Activated effector memory CD4-positive, alpha-beta T cell treated with anti-CD3 and anti-CD28 coated beads, Interleukin-2, amount 50 U/mL, for 16 hours (primary cell): Measurements from ENCODE around the gene RANBP2.
"Not testable (repeated sequence)": the region's sequence is repeated elsewhere in the genome, so short reads cannot be mapped to it uniquely, and the experiment has no call there.

Experiments used
- DNase-seq: peaks from one replicate; pipeline ENCODE4 v3.0.0-alpha.2; 2020

RANBP2 gene

GRCh38 chr2:108719149-108720044 lies at the start of gene RANBP2:
RANBP2 (plus strand) TSS chr2:108719482; CDS start chr2:108719607, 125 bp downstream.
- DNase-seq = peak; percentile 98

DNA sequence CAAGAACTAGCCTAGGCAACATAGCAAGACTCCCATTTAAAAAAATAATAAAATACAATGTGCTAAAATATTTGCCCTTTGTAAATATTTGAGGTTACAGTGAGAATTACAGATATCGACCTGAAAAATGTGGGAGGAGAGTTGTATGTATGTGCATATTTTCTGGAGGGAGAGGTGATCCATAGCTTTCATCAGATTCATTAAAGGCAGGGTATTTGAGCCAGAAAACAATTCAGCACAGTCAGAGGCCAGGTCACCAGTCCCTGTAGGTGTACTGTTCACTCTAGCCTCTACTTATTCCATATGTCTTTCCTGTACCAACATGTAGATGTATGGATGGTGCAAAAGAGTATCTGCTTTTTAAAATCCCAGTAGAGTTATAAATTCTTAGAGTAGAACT lies 49.0 kb upstream of the RANBP2 start:
- DNase-seq = not testable (repeated sequence)

DNA sequence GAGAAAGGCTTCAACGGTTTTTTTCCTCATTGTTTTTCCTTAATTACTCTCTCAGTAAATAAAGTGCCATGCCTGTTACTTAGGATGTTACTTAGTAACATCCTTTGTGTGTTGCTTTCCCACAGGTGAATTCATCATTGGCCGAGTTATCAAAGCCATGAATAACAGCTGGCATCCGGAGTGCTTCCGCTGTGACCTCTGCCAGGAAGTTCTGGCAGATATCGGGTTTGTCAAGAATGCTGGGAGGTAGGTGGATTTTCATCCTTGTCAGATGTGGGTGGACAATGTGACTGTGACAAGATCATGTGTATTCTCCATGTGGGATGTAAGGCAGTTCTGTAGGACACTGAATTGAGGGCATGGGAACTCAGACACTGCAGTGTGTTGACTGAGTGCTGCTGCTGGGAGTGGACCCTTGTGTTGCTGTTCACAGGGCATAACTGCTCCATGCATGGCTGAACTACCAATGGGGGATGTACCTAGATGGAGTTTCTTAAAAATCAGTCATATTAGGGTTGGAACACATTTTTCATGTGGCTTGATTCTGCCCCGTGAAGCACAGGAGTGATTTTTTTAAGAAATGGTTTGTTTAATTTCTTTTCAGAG lies 47.0 kb upstream of the RANBP2 start:
- DNase-seq = not testable (repeated sequence)

- not testable (repeated sequence) for DNase-seq
These were observed 42.8 kb upstream of the RANBP2 start for GRCh38 chr2:108676522-108676921.

DNA sequence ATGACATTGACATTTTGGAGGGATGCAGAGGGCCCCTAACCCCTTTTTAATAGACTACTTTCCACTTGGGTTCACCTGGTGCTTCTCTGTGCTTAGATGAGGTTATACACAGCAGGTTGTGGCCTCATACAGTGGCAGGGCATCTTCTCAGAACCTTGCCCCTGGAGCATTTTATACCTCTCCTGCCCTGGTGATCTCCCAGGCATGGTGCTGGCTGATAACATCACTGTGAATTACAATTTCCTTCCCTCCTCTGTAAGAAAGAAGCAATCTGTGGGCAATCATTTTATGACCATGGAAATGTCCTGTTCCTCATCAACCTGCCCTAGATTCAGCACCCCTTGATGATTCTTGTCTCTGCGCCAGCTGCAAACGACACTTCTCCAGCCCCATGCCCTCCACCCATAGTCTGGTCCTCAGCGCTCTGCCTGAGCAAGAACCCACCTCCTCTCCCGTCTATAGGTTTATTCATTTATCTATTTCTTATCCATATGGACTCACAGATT lies 42.0 kb upstream of the RANBP2 start:
- not testable (repeated sequence) for DNase-seq

DNA sequence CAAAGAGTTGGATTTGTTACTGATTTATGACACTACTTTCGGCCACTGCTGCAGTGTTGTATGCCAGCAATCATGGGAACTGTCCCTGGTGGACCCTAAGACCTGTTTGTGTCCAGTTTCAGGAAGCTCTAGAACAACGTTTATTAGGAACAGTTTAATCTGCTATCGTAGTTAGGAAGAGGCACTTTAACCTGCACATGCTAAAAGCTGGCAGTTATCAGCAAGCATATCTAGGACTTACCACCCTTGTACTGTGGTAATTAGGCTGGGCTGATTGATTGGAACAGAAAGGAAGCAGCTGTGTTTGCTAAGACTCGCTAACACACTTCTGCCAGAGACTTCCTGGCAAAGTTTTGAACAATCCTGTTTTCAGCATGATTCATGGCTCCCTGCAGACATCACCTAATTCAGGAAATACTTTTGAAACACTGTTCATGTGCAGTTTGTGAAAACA lies 41.1 kb upstream of the RANBP2 start:
- not testable (repeated sequence) for DNase-seq

- not testable (repeated sequence) for DNase-seq
These were observed 38.5 kb upstream of the RANBP2 start for GRCh38 chr2:108680805-108681204.

DNA sequence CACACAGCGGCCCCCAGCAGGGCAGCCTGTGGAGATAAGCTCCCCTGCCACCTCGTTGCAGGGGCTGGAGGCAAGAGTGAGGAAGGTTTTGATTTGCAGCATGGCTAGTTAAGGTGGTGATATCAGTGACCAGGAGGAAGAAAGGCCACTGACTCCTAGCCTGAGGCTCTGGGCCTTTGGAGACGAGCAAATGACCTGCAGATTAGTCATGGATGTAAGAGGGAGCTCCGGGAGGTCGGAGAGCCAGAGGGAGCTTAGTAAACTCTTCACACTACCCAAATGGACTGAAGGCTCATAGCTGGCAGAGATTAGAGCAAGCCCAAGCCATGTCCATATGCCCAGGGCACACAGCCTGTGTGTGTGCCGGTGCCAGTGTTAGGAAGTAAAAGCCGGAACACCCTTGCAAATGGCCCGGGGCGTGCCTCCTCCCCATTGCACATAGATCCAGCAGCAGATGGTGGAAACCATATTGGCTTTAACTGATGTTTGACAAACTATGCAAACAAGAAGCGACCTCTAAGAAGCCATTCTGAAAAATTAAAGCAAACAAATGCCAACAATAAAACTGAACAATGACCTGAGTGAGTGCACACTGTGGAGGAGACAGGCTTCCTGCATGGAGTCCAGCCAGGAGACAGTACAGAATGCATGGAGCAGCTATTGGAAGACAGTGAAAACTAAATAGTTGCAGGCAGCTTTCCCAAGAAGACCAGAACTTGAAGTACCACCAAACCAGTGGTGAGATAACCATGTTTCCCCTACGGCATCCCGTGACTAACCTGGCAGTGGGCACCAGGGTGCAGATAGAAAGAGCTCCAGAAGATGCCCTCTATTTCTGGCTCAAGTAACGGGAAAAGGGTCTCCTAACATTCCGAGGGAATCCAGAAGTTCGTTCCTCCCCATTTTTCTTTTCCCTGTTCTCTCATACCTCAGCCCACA lies 30.2 kb upstream of the RANBP2 start:
- DNase-seq = not testable (repeated sequence)

- DNase-seq = not testable (repeated sequence)
These were observed 29.3 kb upstream of the RANBP2 start for GRCh38 chr2:108690001-108690400.

DNA sequence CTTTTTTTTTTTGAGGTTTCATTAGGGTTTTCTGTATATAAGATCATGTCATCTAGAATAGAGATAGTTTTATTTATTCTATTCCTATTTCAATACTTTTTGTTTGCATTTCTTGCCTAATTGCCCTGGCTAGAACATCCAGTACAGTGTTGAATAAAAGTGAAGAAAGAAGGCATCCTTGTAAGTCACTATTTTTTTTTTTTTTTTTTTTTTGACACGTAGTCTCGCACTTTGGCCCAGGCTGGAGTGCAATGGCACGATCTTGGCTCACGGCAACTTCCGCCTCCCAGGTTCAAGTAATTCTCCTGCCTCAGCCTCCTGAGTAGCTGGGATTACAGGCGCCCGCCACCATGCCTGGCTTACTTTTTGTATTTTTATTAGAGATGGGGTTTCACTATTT lies 27.8 kb upstream of the RANBP2 start:
- DNase-seq = no peak

DNA sequence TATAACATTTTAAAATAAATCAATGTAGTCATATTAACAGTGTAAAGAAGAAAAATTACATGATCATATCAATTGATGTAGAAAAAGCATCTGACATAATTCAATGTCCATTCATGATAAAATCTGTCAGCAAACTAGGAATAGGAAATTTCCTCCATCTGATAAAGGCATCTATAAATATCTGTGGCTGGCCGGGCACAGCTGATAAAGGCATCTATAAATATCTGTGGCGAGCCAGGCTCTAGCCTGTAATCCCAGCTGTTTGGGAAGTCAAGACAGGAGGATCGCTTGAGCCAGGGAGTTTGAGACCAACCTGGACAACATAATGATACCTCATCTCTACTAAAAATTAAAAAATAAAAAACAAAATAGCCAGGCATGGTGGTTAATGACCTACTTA lies 18.1 kb upstream of the RANBP2 start:
- DNase-seq = no peak

- no peak for DNase-seq
These were observed 17.5 kb upstream of the RANBP2 start for GRCh38 chr2:108701806-108702205.

DNA sequence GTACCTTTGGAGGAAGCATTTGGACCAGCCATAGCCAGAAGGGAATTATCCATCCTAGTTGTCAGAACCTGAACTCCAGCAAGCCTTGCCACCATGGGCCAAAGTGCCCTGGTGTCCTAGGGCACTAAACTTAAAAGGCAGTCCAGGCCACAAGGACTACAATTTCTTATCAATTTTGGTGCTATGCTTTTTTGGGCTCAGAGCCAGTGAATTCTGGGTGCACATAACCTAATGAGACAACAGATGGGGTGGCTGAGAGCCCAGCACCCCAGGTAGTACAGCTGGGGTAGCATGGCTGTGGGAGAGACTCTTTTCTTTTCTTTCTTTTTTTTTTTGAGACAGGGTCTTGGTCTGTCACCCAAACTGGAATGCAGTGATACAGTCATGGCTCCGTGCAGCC lies 14.4 kb upstream of the RANBP2 start:
- no peak for DNase-seq

- DNase-seq = no peak
These were observed 12.0 kb upstream of the RANBP2 start for GRCh38 chr2:108707300-108707699.

DNA sequence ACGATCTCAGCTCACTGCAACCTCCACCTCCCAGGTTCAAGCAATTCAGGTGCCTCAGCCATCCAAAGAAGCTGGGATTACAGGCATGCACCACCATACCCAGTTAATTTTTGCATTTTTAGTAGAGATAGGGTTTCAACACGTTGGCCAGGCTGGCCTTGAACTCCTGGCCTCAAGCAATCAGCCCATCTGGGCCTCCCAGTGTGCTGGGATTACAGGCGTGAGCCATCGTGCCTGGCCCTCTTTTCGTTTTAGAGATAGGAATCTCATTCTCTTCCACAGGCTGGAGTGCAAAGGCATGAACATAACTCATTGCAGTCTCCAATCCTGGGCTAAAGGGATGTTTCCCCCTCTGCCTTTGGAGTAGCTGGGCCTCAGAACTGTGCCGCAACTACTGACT lies 2.3 kb upstream of the RANBP2 start:
- DNase-seq = not testable (repeated sequence)

GRCh38 chr2:108726048-108726447 lies 6.8 kb downstream of the RANBP2 start:
- DNase-seq = not testable (repeated sequence)

DNA sequence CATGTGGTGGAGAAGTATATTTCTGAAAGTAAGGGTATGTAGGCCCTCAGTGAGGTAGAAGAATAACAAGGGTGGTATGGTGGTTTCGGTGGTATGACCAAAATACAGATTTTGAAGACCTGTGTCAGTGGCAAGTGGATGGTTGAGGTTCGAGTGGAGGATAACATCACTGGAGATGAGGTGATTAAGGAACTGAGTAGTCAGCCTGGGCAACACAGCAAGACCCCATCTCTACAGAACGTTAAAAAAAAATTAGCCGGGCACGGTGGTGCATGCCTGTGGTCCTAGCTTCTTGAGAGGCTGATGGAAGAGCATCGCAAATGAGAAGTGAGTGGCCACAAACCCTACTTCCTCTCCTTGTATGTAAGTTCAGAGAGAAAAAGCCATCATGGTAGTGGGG lies 15.4 kb downstream of the RANBP2 start:
- not testable (repeated sequence) for DNase-seq

GRCh38 chr2:108757973-108758372 lies 38.7 kb downstream of the RANBP2 start:
- not testable (repeated sequence) for DNase-seq

GRCh38 chr2:108762618-108763017 lies 43.3 kb downstream of the RANBP2 start:
- DNase-seq = not testable (repeated sequence)

- not testable (repeated sequence) for DNase-seq
These were observed 47.4 kb downstream of the RANBP2 start for GRCh38 chr2:108766671-108767070.

DNA sequence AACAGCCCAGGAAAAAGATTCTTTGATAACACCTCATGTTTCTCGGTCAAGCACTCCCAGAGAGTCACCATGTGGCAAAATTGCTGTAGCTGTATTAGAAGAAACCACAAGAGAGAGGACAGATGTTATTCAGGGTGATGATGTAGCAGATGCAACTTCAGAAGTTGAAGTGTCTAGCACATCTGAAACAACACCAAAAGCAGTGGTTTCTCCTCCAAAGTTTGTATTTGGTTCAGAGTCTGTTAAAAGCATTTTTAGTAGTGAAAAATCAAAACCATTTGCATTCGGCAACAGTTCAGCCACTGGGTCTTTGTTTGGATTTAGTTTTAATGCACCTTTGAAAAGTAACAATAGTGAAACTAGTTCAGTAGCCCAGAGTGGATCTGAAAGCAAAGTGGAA lies 48.6 kb downstream of the RANBP2 start:
- DNase-seq = not testable (repeated sequence)

DNA sequence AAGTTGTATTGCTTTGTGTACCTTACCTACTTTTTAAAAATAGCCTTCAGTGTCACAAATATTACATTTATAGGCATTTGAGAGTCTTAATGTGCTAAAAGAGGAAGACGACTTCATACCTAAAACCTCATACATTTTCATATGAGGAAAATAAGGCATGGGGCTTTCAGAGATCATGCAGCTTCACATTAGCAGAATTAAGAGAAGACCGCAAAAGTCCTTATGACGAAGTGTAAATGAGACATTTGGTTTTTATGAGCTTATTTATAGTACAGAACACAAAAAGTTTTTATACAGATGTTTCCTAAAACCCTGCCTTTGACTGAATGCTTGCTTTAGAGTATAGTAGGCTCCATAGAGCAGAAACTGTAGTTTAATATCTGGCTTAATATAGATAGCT lies 57.2 kb downstream of the RANBP2 start:
- DNase-seq = no peak

GRCh38 chr2:108778857-108779256 lies 59.6 kb downstream of the RANBP2 start:
- DNase-seq = no peak
